Astrocyte of the spinal cord (primary cell): ENCODE data around the gene PLEKHF1.

Experiments
- DNase-seq: peaks from one replicate; pipeline ENCODE4 v3.0.0; 2011; ENCODE audit warnings: low read depth, low spot score
- H3K4me3 ChIP-seq: 2 replicates; pipeline ENCODE4 v1.5.1; 2011; ENCODE audit warnings: low read depth, mild to moderate bottlenecking, low read length, moderate library complexity
- CTCF ChIP-seq: IDR thresholded peaks from 2 replicates; pipeline ENCODE4 v1.5.1; 2012; ENCODE audit warnings: low read depth, mild to moderate bottlenecking, low read length, inconsistent platforms
- in situ Hi-C: cut with HindIII; loops from 2 replicates; pipeline ENCODE4 v1.10.0; 2017; ENCODE audit warnings: low sequenced_read_pairs

Gene PLEKHF1

DNA sequence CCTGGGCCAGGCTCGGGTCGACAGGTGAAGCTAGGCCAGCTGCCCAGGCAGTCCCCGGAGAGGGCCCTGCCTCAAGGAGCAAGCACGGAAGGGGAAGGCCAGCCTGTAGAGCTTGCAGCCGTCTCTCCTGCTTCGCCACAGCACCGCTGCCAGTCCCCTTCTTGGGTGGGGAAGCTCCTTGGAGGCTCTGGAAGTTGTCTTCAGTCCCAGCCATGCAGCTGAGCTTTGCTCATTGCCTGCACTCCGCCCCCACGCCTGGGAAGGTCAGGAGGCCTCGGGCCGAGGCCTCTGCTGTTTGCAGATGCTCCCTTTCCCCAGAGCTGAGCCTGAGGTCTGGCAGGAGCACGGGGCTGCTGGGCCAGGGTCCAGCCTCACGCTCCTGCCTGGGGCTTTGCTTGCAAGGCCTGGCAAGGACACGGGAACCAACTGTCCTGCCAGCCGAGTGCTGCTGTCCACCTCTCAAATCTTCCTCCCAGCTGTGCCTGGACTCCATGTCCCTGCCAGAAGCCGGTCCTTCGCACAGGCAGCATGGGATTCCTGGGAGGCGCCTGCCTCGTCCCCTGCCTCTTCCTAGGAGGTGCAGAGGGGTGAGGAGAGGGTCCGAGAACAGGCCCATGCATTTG lies 13.3 kb downstream of the PLEKHF1 start:
- no peak for DNase-seq
- no peak for TF ChIP-seq CTCF
- in situ Hi-C loops: no loop called here
- H3K4me3 ChIP-seq: no peak overlapping the region

GRCh38 chr19:29679598-29680210 lies 14.4 kb downstream of the PLEKHF1 start:
- no peak for TF ChIP-seq CTCF
- no peak overlapping the region for H3K4me3 ChIP-seq
- DNase-seq: no peak
- in situ Hi-C loops: no loop called here

DNA sequence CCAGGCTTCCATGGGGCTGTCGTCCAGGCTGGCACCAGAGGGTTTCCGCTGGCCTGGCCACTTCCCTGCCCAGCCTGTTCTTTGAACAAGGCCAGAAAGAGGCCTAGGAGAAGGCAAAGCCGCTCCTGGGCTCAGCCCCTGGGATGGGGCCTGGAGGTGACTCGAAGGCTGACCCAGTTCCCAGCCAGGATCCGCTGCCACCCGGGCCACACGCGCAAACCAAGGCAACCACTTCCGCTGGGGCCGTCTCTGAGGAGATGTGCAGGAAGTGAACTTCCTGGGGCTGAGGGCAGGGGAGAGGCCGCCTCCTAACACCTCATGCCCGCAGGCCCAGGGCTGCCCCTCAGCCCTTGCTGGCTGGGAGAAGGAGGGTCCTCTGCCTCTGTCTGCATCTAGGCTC lies 15.2 kb downstream of the PLEKHF1 start:
- in situ Hi-C loops: no loop called here
- no peak overlapping the region for H3K4me3 ChIP-seq
- no peak for DNase-seq
- TF ChIP-seq CTCF: no peak

DNA sequence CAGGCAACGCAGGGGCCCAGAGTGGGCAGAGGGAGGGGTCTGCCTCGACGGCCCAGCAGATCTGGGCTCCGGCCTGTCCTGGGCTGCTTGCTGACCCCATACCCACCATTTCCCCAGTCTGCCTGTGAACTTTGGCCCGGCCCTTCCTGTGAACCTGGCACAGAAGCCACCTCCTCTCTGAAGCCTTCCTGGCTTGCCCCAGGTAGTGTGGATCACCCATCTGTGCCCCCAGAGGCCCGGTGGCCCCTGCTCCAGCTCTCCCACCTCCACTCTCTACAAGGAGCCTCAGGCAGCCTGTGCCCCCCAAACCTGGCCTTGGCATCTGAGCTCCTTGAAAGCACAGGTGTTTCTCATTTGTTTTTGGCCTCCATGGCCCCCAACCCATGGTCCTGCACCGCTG lies 15.7 kb downstream of the PLEKHF1 start:
- no peak overlapping the region for H3K4me3 ChIP-seq
- in situ Hi-C loops: no loop called here
- no peak for DNase-seq
- TF ChIP-seq CTCF: no peak

- in situ Hi-C loops: no loop called here
- H3K4me3 ChIP-seq: no peak overlapping the region
- no peak for DNase-seq
- no peak for TF ChIP-seq CTCF
These were observed 16.4 kb downstream of the PLEKHF1 start for GRCh38 chr19:29681422-29682235.

DNA sequence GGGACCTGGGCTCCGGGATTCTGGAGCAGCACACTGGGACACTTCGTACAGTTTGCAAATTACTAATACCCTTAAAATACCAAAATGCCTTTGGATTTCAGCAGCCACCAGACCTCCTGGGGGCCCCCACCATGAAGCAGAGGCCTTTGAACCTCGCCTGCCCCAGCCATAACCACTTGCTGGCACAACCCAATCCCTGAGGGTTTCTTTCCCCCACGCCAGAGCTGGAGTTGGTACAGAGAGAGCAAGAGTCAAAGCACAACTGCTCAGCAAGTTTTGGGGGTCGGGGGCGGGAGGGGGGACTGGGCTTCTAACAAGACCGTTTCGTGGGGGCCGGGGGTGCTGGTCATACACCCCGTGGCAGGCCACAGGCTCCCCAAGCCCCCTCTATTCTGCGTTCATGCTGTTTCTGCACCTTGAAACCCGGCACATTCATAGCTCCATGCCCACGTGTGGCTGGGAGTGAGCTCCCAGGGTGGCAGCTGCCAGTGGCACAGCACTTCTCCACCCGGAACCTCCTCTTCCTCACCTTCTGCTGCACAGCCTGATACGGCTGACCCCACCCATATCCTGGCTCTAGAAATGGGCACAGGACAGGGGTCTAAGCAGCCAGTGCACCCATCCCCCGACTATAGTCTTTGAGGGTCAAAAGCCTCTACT lies 17.1 kb downstream of the PLEKHF1 start:
- in situ Hi-C loops: no loop called here
- H3K4me3 ChIP-seq: no peak overlapping the region
- no peak for TF ChIP-seq CTCF
- no peak for DNase-seq
